H1 (cell line): Measurements from ENCODE around the gene ENTPD2.
"Not testable (repeated sequence)": the region's sequence is repeated elsewhere in the genome, so short reads cannot be mapped to it uniquely, and the experiment has no call there.

Experiments
- GABPA ChIP-seq: IDR thresholded peaks from 2 replicates; pipeline ENCODE4 v1.6.1; 2011; ENCODE audit warnings: mild to moderate bottlenecking, low read length, moderate library complexity, borderline replicate concordance; ENCODE audit not compliant: insufficient read depth
- JUND ChIP-seq: IDR thresholded peaks from 2 replicates; pipeline ENCODE4 v1.6.1; 2011; ENCODE audit warnings: mild to moderate bottlenecking, improper control_type of control experiment, low read length
- RAD21 ChIP-seq, 2 experiments: IDR thresholded peaks in 1 of 2; conservative IDR thresholded peaks in 1 of 2; 2 replicates each; pipeline ENCODE4 v1.6.1; 2011; ENCODE audit warnings: low read depth in 2 of 2, low read length in 2 of 2, improper control_type of control experiment in 1 of 2, inconsistent platforms in 1 of 2, mild to moderate bottlenecking in 1 of 2, moderate library complexity in 1 of 2
- RFX5 ChIP-seq: IDR thresholded peaks from 2 replicates; pipeline ENCODE4 v1.6.1; 2011; ENCODE audit warnings: low read depth, low read length, improper control_type of control experiment, borderline replicate concordance
- SP1 ChIP-seq: IDR thresholded peaks from 2 replicates; pipeline ENCODE4 v1.6.1; 2011; ENCODE audit warnings: low read depth, low read length
- TF ChIP-seq, protein P1 (sequence below): IDR thresholded peaks from 2 replicates; pipeline ENCODE4 v1.6.1; 2012; ENCODE audit warnings: inconsistent platforms
- TF ChIP-seq, protein P2 (sequence below), 3 experiments: IDR thresholded peaks; 1 replicate in 2 of 3; 2 replicates in 1 of 3; pipeline versions ENCODE4 v1.5.1 to v1.6.1; 2011; ENCODE audit warnings: low read length in 3 of 3, mild to moderate bottlenecking in 3 of 3, inconsistent platforms in 2 of 3, low read depth in 1 of 3, moderate library complexity in 1 of 3; ENCODE audit not compliant: insufficient read depth in 1 of 3; ENCODE audit errors: control extremely low read depth in 1 of 3
- TF ChIP-seq, protein P3 (sequence below): IDR thresholded peaks from 2 replicates; pipeline ENCODE4 v1.6.1; 2011; ENCODE audit warnings: low read length, improper control_type of control experiment

DNA sequence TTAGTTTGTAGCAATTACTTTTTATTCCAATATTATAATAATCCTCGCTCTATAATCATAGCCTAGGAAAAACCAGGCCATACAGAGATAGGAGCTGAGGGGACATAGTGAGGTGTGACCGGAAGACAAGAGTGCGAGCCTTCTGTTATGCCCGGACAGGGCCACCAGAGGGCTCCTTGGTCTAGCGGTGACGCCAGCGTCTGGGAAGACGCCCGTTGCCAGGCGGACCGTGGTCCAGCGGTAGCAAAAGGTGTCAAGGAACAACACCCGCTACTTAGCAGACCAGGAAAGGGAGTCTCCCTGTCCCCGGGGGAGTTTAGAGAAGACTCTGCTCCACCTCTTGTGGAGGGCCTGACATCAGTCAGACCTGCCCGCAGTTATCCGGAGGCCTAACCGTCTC, 49.6 kb downstream of the ENTPD2 start:
- TF ChIP-seq, protein P1, sequence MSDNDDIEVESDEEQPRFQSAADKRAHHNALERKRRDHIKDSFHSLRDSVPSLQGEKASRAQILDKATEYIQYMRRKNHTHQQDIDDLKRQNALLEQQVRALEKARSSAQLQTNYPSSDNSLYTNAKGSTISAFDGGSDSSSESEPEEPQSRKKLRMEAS: not testable (repeated sequence)
- TF ChIP-seq, protein P2, sequence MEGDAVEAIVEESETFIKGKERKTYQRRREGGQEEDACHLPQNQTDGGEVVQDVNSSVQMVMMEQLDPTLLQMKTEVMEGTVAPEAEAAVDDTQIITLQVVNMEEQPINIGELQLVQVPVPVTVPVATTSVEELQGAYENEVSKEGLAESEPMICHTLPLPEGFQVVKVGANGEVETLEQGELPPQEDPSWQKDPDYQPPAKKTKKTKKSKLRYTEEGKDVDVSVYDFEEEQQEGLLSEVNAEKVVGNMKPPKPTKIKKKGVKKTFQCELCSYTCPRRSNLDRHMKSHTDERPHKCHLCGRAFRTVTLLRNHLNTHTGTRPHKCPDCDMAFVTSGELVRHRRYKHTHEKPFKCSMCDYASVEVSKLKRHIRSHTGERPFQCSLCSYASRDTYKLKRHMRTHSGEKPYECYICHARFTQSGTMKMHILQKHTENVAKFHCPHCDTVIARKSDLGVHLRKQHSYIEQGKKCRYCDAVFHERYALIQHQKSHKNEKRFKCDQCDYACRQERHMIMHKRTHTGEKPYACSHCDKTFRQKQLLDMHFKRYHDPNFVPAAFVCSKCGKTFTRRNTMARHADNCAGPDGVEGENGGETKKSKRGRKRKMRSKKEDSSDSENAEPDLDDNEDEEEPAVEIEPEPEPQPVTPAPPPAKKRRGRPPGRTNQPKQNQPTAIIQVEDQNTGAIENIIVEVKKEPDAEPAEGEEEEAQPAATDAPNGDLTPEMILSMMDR (IDR thresholded peaks at IDR 0.05; ENCODE audit: control extremely low read depth in 1 of 3, insufficient read depth in 1 of 3, low read depth in 1 of 3, low read length in 3 of 3): peak in 2 of 3 experiments; percentile 26 to 30; a peak in 2 of 4 replicates
- TF ChIP-seq, protein P3, sequence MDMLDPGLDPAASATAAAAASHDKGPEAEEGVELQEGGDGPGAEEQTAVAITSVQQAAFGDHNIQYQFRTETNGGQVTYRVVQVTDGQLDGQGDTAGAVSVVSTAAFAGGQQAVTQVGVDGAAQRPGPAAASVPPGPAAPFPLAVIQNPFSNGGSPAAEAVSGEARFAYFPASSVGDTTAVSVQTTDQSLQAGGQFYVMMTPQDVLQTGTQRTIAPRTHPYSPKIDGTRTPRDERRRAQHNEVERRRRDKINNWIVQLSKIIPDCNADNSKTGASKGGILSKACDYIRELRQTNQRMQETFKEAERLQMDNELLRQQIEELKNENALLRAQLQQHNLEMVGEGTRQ: not testable (repeated sequence)
- TF ChIP-seq SP1, JUND, GABPA, RFX5: not testable (repeated sequence)
- TF ChIP-seq RAD21 (IDR thresholded peaks at IDR 0.05 in 1 of 2, conservative IDR thresholded peaks at IDR 0.05 in 1 of 2; ENCODE audit: low read depth in 2 of 2, low read length in 2 of 2): peak; percentile 24 to 26; a peak in 2 of 4 replicates
